HepG2 (cell line): Measurements from ENCODE around the gene PCBP4. TPM values are rescaled to one million over a fixed set of nuclear protein-coding genes. Genes with fewer than 3 reads are reported as not detected.

Experiments used
- ADNP ChIP-seq: sonication (generic); formaldehyde crosslinking; IDR thresholded peaks from 2 replicates; pipeline ENCODE4 v1.4.0; 2020; ENCODE audit warnings: missing genetic modification reagents
- HDAC1 ChIP-seq: sonication (generic); formaldehyde crosslinking; IDR thresholded peaks from 2 replicates; pipeline ENCODE4 v1.5.1; 2020; ENCODE audit warnings: mild to moderate bottlenecking, missing genetic modification reagents
- HDAC2 ChIP-seq: sonication (generic); formaldehyde crosslinking; IDR thresholded peaks from 2 replicates; pipeline ENCODE4 v1.4.0; 2020; ENCODE audit warnings: missing genetic modification reagents
- JARID2 ChIP-seq: sonication (generic); formaldehyde crosslinking; IDR thresholded peaks from 2 replicates; pipeline ENCODE4 v1.8.1; 2023; ENCODE audit warnings: missing genetic modification reagents, inconsistent platforms; ENCODE audit not compliant: insufficient replicate concordance
- MAFF ChIP-seq: IDR thresholded peaks from 2 replicates; pipeline ENCODE4 v1.6.1; 2011; ENCODE audit warnings: low read depth, low read length, improper control_type of control experiment
- MEIS2 ChIP-seq: sonication (generic); formaldehyde crosslinking; IDR thresholded peaks from 2 replicates; pipeline ENCODE4 v1.9.0; 2021; ENCODE audit warnings: mild to moderate bottlenecking, missing genetic modification reagents
- NFKBIZ ChIP-seq: IDR thresholded peaks from 2 replicates; pipeline ENCODE4 v1.6.1; 2018; ENCODE audit warnings: missing genetic modification reagents, missing compliant biosample characterization
- NONO ChIP-seq, 2 experiments: fragments of 450-650 bp in 1 of 2; sonication (generic) in 1 of 2; formaldehyde crosslinking in 1 of 2; IDR thresholded peaks in 1 of 2; conservative IDR thresholded peaks in 1 of 2; 2 replicates each; pipeline versions ENCODE4 v1.6.1 to v1.8.0; 2017 to 2022; ENCODE audit warnings: mild to moderate bottlenecking in 1 of 2, missing genetic modification reagents in 1 of 2, moderate library complexity in 1 of 2
- TBX3 ChIP-seq: fragments of 450-650 bp; IDR thresholded peaks from 2 replicates; pipeline ENCODE4 v1.6.1; 2017; ENCODE audit warnings: antibody characterized with exemption, mild to moderate bottlenecking, inconsistent platforms, borderline replicate concordance
- XRCC5 ChIP-seq: fragments of 200-400 bp; formaldehyde crosslinking; optimal IDR thresholded peaks from 2 replicates; pipeline ENCODE3; 2017; ENCODE audit warnings: mild to moderate bottlenecking, low read length
- ZFP36L1 ChIP-seq: sonication (generic); formaldehyde crosslinking; IDR thresholded peaks from 2 replicates; pipeline ENCODE4 v1.8.0; 2022; ENCODE audit warnings: mild to moderate bottlenecking, missing genetic modification reagents, moderate library complexity
- ZNF121 ChIP-seq: sonication (generic); formaldehyde crosslinking; IDR thresholded peaks from 2 replicates; pipeline ENCODE4 v1.5.0; 2020; ENCODE audit warnings: mild to moderate bottlenecking, missing genetic modification reagents
- ZNF180 ChIP-seq: sonication (generic); formaldehyde crosslinking; IDR thresholded peaks from 2 replicates; pipeline ENCODE4 v1.4.0; 2020; ENCODE audit warnings: low read depth, missing genetic modification reagents, borderline replicate concordance
- ZNF225 ChIP-seq: sonication (generic); formaldehyde crosslinking; IDR thresholded peaks from 2 replicates; pipeline ENCODE4 v1.4.0; 2020; ENCODE audit warnings: mild to moderate bottlenecking, missing genetic modification reagents
- ZNF510 ChIP-seq: sonication (generic); formaldehyde crosslinking; IDR thresholded peaks from 2 replicates; pipeline ENCODE4 v1.4.0; 2020; ENCODE audit warnings: low read depth, mild to moderate bottlenecking, missing genetic modification reagents
- ZNF558 ChIP-seq: sonication (generic); formaldehyde crosslinking; IDR thresholded peaks from 2 replicates; pipeline ENCODE4 v1.9.0; 2022; ENCODE audit warnings: mild to moderate bottlenecking, missing genetic modification reagents, borderline replicate concordance
- polyA plus RNA-seq, 8 experiments: library from polyadenylated mRNA; depleted of rRNA in 3 of 8; stranded (reverse) in 7 of 8; unstranded in 1 of 8; fragments of >200 nt; fragmentation: Illumina TruSeq in 4 of 8; extraction: Trizol in 4 of 8; gene quantifications; 2 replicates each; pipeline versions ENCODE4 v1.2.1 to v1.2.3, GENCODE V29; 2011 to 2016; ENCODE audit warnings: low read depth in 4 of 8, missing spikeins in 1 of 8, mixed read lengths in 1 of 8; ENCODE audit not compliant: insufficient read depth in 1 of 8
- total RNA-seq, 5 experiments: library from RNA; depleted of rRNA; stranded (reverse); fragments of >200 nt; fragmentation: Illumina TruSeq; extraction: Trizol; gene quantifications; 2 replicates each; pipeline ENCODE4 v1.2.3, GENCODE V29; 2016; ENCODE audit warnings: low read depth in 1 of 5
- TF ChIP-seq, protein P1 (sequence below): sonication (generic); formaldehyde crosslinking; IDR thresholded peaks from 2 replicates; pipeline ENCODE4; 2020; ENCODE audit warnings: missing genetic modification reagents, mild to moderate bottlenecking, borderline replicate concordance
- TF ChIP-seq, protein P2 (sequence below): sonication (generic); formaldehyde crosslinking; IDR thresholded peaks from 2 replicates; pipeline ENCODE4 v1.5.1; 2020; ENCODE audit warnings: missing genetic modification reagents, mild to moderate bottlenecking, borderline replicate concordance
- TF ChIP-seq, protein P3 (sequence below): IDR thresholded peaks from 2 replicates; pipeline ENCODE4 v1.6.1; 2016; ENCODE audit warnings: low read depth
- TF ChIP-seq, protein P4 (sequence below): sonication (generic); IDR thresholded peaks from 2 replicates; pipeline ENCODE4 v1.6.1; 2016; ENCODE audit warnings: low read depth, borderline replicate concordance
- TF ChIP-seq, protein P5 (sequence below): sonication (generic); formaldehyde crosslinking; IDR thresholded peaks from 2 replicates; pipeline ENCODE4 v1.4.0; 2020; ENCODE audit warnings: mild to moderate bottlenecking, missing genetic modification reagents

PCBP4 gene
- total and polyA plus RNA-seq, 2 of the 13 experiments (the other 11 are each of a cell fraction or from before 2014, with no cell fraction given): 36.8 to 51.3 TPM

DNA sequence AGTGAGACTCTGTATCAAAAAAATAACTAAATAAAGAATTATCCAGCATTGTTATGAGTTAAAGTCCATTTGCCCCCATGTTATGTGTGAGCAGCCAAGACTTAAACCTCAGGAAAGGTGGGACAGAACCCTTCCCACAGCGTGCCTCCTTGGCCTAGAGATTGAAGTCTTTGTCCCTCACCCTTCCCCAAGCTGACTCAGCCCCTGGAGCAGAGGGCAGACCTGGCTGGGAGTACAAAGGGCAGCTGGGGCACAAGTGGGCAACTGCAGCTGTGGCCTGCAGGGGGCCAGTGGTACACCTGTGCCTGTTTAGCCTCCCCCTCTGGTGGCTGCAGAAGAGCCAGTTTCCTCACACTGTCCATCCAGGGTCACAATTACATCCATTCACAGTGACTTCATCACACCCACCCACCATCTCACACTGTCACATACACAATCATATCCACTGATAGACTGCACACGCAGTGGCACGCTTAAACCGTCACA lies 15.1 kb upstream of the PCBP4 start (continued):
- TF ChIP-seq ZFP36L1 (peak; percentile 68; the same call in 1 of the 2 replicates), NFKBIZ (CRISPR knock-in tag) (no peak), ZNF121 (CRISPR knock-in tag) (peak; percentile 52; the same call in 1 of the 2 replicates), ZNF225 (CRISPR knock-in tag) (no peak; the same call in 1 of the 2 replicates), ZNF558 (CRISPR knock-in tag) (no peak; the same call in 1 of the 2 replicates), MEIS2 (peak; percentile 67; the same call in 1 of the 2 replicates), XRCC5 (peak; percentile 97), ZNF510 (CRISPR knock-in tag) (peak; percentile 19; the same call in 1 of the 2 replicates), NONO (IDR thresholded peaks at IDR 0.05) (no peak), NONO (CRISPR knock-in tag; conservative IDR thresholded peaks at IDR 0.05) (peak; percentile 87; the same call in 1 of the 2 replicates), JARID2 (no peak), MAFF (peak; percentile 56), TBX3 (peak; percentile 39; the same call in 1 of the 2 replicates), HDAC2 (peak; percentile 76; the same call in 1 of the 2 replicates), ADNP (CRISPR knock-in tag) (peak; percentile 35; the same call in 1 of the 2 replicates), ZNF180 (no peak), HDAC1 (CRISPR knock-in tag) (peak; percentile 50)
- TF ChIP-seq, protein P1, sequence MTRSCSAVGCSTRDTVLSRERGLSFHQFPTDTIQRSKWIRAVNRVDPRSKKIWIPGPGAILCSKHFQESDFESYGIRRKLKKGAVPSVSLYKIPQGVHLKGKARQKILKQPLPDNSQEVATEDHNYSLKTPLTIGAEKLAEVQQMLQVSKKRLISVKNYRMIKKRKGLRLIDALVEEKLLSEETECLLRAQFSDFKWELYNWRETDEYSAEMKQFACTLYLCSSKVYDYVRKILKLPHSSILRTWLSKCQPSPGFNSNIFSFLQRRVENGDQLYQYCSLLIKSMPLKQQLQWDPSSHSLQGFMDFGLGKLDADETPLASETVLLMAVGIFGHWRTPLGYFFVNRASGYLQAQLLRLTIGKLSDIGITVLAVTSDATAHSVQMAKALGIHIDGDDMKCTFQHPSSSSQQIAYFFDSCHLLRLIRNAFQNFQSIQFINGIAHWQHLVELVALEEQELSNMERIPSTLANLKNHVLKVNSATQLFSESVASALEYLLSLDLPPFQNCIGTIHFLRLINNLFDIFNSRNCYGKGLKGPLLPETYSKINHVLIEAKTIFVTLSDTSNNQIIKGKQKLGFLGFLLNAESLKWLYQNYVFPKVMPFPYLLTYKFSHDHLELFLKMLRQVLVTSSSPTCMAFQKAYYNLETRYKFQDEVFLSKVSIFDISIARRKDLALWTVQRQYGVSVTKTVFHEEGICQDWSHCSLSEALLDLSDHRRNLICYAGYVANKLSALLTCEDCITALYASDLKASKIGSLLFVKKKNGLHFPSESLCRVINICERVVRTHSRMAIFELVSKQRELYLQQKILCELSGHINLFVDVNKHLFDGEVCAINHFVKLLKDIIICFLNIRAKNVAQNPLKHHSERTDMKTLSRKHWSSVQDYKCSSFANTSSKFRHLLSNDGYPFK: peak; percentile 81; the same call in 1 of the 2 replicates
- TF ChIP-seq, protein P2, sequence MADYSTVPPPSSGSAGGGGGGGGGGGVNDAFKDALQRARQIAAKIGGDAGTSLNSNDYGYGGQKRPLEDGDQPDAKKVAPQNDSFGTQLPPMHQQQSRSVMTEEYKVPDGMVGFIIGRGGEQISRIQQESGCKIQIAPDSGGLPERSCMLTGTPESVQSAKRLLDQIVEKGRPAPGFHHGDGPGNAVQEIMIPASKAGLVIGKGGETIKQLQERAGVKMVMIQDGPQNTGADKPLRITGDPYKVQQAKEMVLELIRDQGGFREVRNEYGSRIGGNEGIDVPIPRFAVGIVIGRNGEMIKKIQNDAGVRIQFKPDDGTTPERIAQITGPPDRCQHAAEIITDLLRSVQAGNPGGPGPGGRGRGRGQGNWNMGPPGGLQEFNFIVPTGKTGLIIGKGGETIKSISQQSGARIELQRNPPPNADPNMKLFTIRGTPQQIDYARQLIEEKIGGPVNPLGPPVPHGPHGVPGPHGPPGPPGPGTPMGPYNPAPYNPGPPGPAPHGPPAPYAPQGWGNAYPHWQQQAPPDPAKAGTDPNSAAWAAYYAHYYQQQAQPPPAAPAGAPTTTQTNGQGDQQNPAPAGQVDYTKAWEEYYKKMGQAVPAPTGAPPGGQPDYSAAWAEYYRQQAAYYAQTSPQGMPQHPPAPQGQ (CRISPR knock-in tag): 0 out of 2 replicates have a peak, but pooled peaks have one; percentile 33
- TF ChIP-seq, protein P3, sequence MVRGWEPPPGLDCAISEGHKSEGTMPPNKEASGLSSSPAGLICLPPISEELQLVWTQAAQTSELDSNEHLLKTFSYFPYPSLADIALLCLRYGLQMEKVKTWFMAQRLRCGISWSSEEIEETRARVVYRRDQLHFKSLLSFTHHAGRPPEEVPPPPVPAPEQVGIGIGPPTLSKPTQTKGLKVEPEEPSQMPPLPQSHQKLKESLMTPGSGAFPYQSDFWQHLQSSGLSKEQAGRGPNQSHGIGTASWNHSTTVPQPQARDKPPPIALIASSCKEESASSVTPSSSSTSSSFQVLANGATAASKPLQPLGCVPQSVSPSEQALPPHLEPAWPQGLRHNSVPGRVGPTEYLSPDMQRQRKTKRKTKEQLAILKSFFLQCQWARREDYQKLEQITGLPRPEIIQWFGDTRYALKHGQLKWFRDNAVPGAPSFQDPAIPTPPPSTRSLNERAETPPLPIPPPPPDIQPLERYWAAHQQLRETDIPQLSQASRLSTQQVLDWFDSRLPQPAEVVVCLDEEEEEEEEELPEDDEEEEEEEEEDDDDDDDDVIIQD (CRISPR knock-in tag): peak; percentile 15; the same call in 1 of the 2 replicates
- TF ChIP-seq, protein P4, sequence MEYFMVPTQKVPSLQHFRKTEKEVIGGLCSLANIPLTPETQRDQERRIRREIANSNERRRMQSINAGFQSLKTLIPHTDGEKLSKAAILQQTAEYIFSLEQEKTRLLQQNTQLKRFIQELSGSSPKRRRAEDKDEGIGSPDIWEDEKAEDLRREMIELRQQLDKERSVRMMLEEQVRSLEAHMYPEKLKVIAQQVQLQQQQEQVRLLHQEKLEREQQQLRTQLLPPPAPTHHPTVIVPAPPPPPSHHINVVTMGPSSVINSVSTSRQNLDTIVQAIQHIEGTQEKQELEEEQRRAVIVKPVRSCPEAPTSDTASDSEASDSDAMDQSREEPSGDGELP: peak; percentile 91
- TF ChIP-seq, protein P5, sequence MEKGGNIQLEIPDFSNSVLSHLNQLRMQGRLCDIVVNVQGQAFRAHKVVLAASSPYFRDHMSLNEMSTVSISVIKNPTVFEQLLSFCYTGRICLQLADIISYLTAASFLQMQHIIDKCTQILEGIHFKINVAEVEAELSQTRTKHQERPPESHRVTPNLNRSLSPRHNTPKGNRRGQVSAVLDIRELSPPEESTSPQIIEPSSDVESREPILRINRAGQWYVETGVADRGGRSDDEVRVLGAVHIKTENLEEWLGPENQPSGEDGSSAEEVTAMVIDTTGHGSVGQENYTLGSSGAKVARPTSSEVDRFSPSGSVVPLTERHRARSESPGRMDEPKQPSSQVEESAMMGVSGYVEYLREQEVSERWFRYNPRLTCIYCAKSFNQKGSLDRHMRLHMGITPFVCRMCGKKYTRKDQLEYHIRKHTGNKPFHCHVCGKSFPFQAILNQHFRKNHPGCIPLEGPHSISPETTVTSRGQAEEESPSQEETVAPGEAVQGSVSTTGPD (CRISPR knock-in tag): peak; percentile 89; the same call in 1 of the 2 replicates
